Glomerular endothelial cell (primary cell): ENCODE results near the gene PSTPIP1. TPM values are rescaled to one million over a fixed set of nuclear protein-coding genes. Genes with fewer than 3 reads are reported as not detected.

ENCODE experiments used
- DNase-seq: peaks from one replicate; pipeline ENCODE4 v3.0.0-alpha.2; 2011; ENCODE audit warnings: low read depth, low spot score; ENCODE audit errors: extremely low read depth
- total RNA-seq: library from RNA; depleted of rRNA; stranded (reverse); fragments of >200 nt; gene quantifications from 2 replicates; pipeline ENCODE4 v1.2.3, GENCODE V29; 2015

PSTPIP1 gene
- total RNA-seq, 1 donor from 2014 or later = not detected

- DNase-seq = no peak
Observed at GRCh38 chr15:77064539-77065308, 69.8 kb downstream of the PSTPIP1 start.

- DNase-seq = no peak
Observed at GRCh38 chr15:77066971-77067690, 72.2 kb downstream of the PSTPIP1 start.

GRCh38 chr15:77067691-77068367, 72.9 kb downstream of the PSTPIP1 start:
- no peak for DNase-seq

GRCh38 chr15:77068633-77069032, 73.7 kb downstream of the PSTPIP1 start:
- no peak for DNase-seq

GRCh38 chr15:77069521-77070121, 74.7 kb downstream of the PSTPIP1 start:
- DNase-seq = no peak

GRCh38 chr15:77070180-77070494, 75.2 kb downstream of the PSTPIP1 start:
- no peak for DNase-seq

- no peak for DNase-seq
Observed at GRCh38 chr15:77070495-77071304, 75.8 kb downstream of the PSTPIP1 start, which contains the start of gene TSPAN3. TSS of gene TSPAN3 (minus strand) at chr15:77071109. CDS start at chr15:77070954, 155 bp downstream.

- no peak for DNase-seq
Observed at GRCh38 chr15:77071305-77072223, 76.6 kb downstream of the PSTPIP1 start.

- no peak for DNase-seq
Observed at GRCh38 chr15:77074350-77074749, 79.4 kb downstream of the PSTPIP1 start.

GRCh38 chr15:77075528-77075927, 80.6 kb downstream of the PSTPIP1 start:
- no peak for DNase-seq

GRCh38 chr15:77076323-77076915, 81.5 kb downstream of the PSTPIP1 start:
- DNase-seq = no peak

- no peak for DNase-seq
Observed at GRCh38 chr15:77081971-77082370, 87.0 kb downstream of the PSTPIP1 start.

- no peak for DNase-seq
Observed at GRCh38 chr15:77083381-77084160, 88.6 kb downstream of the PSTPIP1 start.

GRCh38 chr15:77084436-77084835, 89.5 kb downstream of the PSTPIP1 start:
- no peak for DNase-seq

- DNase-seq = no peak
Observed at GRCh38 chr15:77085297-77085696, 90.4 kb downstream of the PSTPIP1 start.
